Fibroblast of pulmonary artery (primary cell): ENCODE measurements around the gene SLC39A9.

ENCODE experiments used
- DNase-seq: peaks from one replicate; pipeline ENCODE4 v3.0.0-alpha.2; 2010; ENCODE audit warnings: low read depth
- H3K4me3 ChIP-seq: replicated peaks from 2 replicates; pipeline ENCODE4 v1.5.1; 2011; ENCODE audit warnings: low read depth, mild to moderate bottlenecking, control low read depth, low read length, moderate library complexity
- TF ChIP-seq, protein P1 (sequence below): IDR thresholded peaks from 2 replicates; pipeline ENCODE4 v1.5.1; 2011; ENCODE audit warnings: mild to moderate bottlenecking, control low read depth, low read length, inconsistent platforms; ENCODE audit errors: missing control alignments

SLC39A9 gene

DNA sequence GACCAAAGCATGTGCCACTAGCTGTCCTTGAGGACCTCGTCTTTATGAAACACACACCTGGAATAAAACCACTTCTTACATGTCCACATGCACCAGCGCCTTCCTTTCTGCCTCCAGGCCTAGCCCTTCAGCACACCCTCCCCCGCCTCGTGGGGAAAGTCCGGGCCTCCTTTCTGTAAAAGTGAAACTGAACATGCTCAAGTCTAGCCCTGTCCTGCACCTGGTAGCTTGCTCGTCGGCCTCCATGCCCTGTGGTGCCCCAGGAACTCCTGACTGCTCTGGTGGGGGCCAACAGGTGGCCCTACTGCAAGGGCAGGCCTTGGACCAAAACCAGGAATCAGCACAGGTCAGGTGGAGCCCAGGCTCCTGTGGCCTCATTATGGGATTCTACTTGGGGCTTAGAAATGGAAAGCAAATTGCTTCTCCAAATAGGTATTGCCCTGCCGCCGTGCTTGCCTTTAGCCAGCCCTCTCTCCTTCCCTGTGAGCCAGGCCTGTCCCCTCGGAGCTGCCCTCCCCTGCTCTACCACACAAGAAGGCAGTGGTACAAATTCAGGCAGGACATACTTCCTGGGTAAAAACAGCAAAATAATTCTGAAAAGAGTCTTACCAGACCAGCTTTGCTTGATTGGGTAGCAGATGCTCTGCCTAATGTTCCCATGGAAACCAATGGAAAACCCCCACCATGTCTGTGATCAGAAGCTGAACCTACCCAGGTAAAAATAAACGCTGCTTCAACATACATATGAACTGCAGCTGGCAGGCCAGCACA is 43.9 kb upstream of the SLC39A9 start:
- no peak overlapping the region for H3K4me3 ChIP-seq
- no peak for DNase-seq
- TF ChIP-seq, protein P1, sequence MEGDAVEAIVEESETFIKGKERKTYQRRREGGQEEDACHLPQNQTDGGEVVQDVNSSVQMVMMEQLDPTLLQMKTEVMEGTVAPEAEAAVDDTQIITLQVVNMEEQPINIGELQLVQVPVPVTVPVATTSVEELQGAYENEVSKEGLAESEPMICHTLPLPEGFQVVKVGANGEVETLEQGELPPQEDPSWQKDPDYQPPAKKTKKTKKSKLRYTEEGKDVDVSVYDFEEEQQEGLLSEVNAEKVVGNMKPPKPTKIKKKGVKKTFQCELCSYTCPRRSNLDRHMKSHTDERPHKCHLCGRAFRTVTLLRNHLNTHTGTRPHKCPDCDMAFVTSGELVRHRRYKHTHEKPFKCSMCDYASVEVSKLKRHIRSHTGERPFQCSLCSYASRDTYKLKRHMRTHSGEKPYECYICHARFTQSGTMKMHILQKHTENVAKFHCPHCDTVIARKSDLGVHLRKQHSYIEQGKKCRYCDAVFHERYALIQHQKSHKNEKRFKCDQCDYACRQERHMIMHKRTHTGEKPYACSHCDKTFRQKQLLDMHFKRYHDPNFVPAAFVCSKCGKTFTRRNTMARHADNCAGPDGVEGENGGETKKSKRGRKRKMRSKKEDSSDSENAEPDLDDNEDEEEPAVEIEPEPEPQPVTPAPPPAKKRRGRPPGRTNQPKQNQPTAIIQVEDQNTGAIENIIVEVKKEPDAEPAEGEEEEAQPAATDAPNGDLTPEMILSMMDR = no peak

DNA sequence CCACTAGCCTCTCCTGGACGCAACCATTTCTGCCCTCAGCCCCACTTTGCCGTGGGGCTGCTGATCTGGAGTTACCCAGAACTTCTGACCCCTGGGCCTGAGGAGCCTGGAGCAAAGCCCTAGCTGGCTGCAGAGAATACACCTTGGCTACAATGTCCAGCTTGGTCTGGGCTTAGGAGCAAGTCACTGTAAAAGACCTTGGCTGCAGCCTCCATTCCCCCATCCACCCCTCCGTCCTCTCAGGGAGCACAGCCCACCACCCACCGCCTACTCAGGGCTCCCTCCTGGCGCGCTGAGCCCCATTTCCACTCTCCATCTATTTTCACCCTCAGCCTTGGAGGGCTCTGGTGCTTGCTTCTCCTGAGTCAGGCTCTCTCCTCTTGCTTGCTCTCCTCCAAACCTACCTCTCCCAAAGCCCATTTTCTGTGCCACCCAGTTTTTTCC is 43.3 kb upstream of the SLC39A9 start:
- no peak for DNase-seq
- no peak overlapping the region for H3K4me3 ChIP-seq
- TF ChIP-seq, protein P1 = no peak

DNA sequence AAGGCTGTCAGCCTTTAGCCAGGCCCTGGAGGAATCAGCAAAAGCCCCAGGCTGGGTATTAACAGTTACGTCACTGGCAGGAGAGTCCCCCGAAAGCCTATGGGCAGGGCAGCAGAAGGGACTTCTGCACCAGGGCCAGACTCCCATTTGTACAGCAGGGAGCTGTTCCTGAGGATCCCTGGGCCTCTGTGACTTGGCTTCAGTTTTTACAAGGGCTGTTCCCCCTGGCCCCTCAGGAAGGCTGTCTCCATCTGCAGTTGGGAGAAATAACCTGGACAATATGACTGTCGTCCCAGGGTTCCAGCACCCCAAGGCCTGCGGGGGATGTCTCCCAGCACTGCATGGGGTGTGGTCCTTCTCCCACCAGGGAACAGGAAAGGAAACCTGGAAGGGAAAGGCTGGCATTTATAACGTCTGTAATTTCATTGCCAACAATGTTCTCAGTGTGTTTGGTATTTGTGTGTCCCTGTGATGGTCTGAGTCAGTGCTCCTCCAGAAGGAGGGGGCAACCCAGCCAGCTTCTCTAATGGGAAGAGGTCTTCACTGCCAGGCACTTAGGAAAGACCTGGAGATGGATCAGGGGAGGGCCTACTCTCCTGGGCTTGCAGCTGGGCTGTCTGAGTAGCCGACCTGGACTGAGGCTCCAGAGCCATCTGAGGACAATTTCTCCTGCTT is 42.7 kb upstream of the SLC39A9 start:
- peak; percentile 59 for DNase-seq
- H3K4me3 ChIP-seq = no peak overlapping the region
- TF ChIP-seq, protein P1 = no peak

DNA sequence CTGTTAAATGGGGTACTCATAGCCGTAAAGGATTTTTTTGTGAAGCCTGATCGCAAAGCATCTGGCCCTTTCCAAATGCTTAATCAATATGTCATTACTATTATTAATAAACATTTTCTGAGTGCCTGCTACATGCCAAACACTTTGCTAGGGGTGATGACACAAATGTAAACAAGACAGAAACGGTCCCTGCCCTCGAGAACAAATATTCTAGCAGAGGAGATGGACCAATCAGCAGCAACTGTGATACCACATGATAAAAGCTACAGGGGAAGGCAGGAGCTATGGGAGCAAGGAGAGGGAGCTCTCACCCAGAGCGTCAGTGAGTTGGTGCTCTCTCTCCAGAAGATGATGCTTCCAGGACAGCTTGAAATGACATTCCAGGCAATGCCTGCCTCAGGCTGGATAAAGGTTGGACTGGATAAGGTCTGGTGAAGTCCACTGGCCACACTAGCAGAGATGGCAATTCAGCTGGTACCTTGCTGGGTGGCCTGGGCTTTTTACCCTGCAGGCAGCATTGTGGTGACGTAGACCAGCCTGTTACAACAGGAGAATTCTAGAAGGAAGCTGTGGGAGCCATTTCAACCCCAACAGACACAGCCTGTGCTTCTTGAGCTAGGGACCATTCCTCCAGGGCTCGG is 41.5 kb upstream of the SLC39A9 start:
- H3K4me3 ChIP-seq = no peak overlapping the region
- TF ChIP-seq, protein P1 = no peak
- no peak for DNase-seq

- TF ChIP-seq, protein P1 = no peak
- no peak overlapping the region for H3K4me3 ChIP-seq
These were observed 40.8 kb upstream of the SLC39A9 start for GRCh38 chr14:69357544-69358200.

GRCh38 chr14:69358233-69358963 is 40.1 kb upstream of the SLC39A9 start:
- TF ChIP-seq, protein P1 = no peak
- H3K4me3 ChIP-seq = no peak overlapping the region
- DNase-seq = no peak

More at GRCh38 chr14:69357544-69358200, 40.8 kb upstream of the SLC39A9 start:
- no peak for DNase-seq
